ENCODE data around the gene IL13. TPM values are rescaled to one million over a fixed set of nuclear protein-coding genes. Genes with fewer than 3 reads are reported as not detected.

The IL13 gene
- total RNA-seq, 1 experiment from 2014 or later: not detected

- no peak overlapping the region for H3K27ac Mint-ChIP-seq (ENCODE audit: low read depth, unreplicated experiment)
- intact Hi-C loops (cut with micrococcal nuclease): no loop called here
- BruUV-seq (replicated peaks): no TSS peak
- H3K36me3 Mint-ChIP-seq (ENCODE audit: insufficient read depth, unreplicated experiment): no peaks in the 10 kb centered on the region
- peaks cover 22% of the 10 kb centered on the region for H3K4me1 Mint-ChIP-seq (ENCODE audit: insufficient read depth, unreplicated experiment)
- ChIA-PET CTCF (no interaction called here), POLR2A (no interaction called here)
- no peaks in the 10 kb centered on the region for H3K27me3 Mint-ChIP-seq (ENCODE audit: insufficient read depth, unreplicated experiment)
- no peaks in the 10 kb centered on the region for H3K9me3 Mint-ChIP-seq (ENCODE audit: unreplicated experiment)
- no peak overlapping the region for H3K4me3 Mint-ChIP-seq (ENCODE audit: unreplicated experiment)
- DNase-seq (ENCODE audit: unreplicated experiment): no peak
- TF ChIP-seq, protein P1, sequence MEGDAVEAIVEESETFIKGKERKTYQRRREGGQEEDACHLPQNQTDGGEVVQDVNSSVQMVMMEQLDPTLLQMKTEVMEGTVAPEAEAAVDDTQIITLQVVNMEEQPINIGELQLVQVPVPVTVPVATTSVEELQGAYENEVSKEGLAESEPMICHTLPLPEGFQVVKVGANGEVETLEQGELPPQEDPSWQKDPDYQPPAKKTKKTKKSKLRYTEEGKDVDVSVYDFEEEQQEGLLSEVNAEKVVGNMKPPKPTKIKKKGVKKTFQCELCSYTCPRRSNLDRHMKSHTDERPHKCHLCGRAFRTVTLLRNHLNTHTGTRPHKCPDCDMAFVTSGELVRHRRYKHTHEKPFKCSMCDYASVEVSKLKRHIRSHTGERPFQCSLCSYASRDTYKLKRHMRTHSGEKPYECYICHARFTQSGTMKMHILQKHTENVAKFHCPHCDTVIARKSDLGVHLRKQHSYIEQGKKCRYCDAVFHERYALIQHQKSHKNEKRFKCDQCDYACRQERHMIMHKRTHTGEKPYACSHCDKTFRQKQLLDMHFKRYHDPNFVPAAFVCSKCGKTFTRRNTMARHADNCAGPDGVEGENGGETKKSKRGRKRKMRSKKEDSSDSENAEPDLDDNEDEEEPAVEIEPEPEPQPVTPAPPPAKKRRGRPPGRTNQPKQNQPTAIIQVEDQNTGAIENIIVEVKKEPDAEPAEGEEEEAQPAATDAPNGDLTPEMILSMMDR (IDR thresholded peaks at IDR 0.05; ENCODE audit: unreplicated experiment): no peak
Measured at GRCh38 chr5:132680780-132681475, 23.0 kb downstream of the IL13 start.

- intact Hi-C loops (cut with micrococcal nuclease): no loop called here
- DNase-seq (ENCODE audit: unreplicated experiment): no peak
- Mint-ChIP-seq H3K27ac (ENCODE audit: low read depth, unreplicated experiment) (no peak overlapping the region), H3K4me1 (ENCODE audit: insufficient read depth, unreplicated experiment) (peaks cover 21% of the 10 kb centered on the region), H3K36me3 (ENCODE audit: insufficient read depth, unreplicated experiment) (no peaks in the 10 kb centered on the region), H3K27me3 (ENCODE audit: insufficient read depth, unreplicated experiment) (no peaks in the 10 kb centered on the region), H3K4me3 (ENCODE audit: unreplicated experiment) (no peak overlapping the region), H3K9me3 (ENCODE audit: unreplicated experiment) (no peaks in the 10 kb centered on the region)
- ChIA-PET CTCF (no interaction called here), POLR2A (no interaction called here)
- TF ChIP-seq, protein P1 (IDR thresholded peaks at IDR 0.05; ENCODE audit: unreplicated experiment): no peak
- no TSS peak for BruUV-seq (replicated peaks)
Measured at GRCh38 chr5:132681476-132681831, 23.5 kb downstream of the IL13 start.

DNA sequence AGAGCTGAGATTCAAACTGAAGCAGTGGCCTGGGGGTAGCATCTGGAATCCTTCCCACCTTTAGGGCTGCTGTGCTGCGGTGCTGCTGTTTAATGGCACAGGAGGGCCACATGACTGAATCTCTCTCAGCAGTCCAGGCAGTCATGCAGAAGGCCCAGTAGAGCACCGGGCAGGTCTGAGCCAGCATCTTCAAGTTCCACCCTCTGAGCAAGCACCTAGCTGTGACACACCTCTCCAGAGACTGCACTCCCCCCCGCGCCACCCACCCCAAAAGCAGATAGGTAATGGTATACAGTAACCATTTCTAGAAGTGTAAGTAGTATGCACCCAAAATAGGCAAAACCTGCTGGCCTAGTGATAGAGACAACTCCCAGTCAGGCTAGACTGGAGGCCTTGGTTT lies 24.0 kb downstream of the IL13 start:
- Mint-ChIP-seq H3K27me3 (ENCODE audit: insufficient read depth, unreplicated experiment) (no peaks in the 10 kb centered on the region), H3K36me3 (ENCODE audit: insufficient read depth, unreplicated experiment) (peaks cover 4% of the 10 kb centered on the region), H3K4me1 (ENCODE audit: insufficient read depth, unreplicated experiment) (peaks cover 16% of the 10 kb centered on the region), H3K27ac (ENCODE audit: low read depth, unreplicated experiment) (no peak overlapping the region), H3K4me3 (ENCODE audit: unreplicated experiment) (no peak overlapping the region), H3K9me3 (ENCODE audit: unreplicated experiment) (no peaks in the 10 kb centered on the region)
- CTCF ChIA-PET: interaction anchor here (0.6 to 0.8 kb wide), 4 partner anchors 155 to 1281 kb away, joined by 3 to 4 read pairs (median 4); no protein-coding TSS in a partner anchor
- BruUV-seq (replicated peaks): no TSS peak
- TF ChIP-seq, protein P1 (IDR thresholded peaks at IDR 0.05; ENCODE audit: unreplicated experiment): no peak
- intact Hi-C loops (cut with micrococcal nuclease): no loop called here
- POLR2A ChIA-PET: no interaction called here
- no peak for DNase-seq (ENCODE audit: unreplicated experiment)

GRCh38 chr5:132684491-132684890 lies 26.5 kb downstream of the IL13 start:
- intact Hi-C loops (cut with micrococcal nuclease): no loop called here
- no peak for DNase-seq (ENCODE audit: unreplicated experiment)
- TF ChIP-seq, protein P1 (IDR thresholded peaks at IDR 0.05; ENCODE audit: unreplicated experiment): no peak
- BruUV-seq (replicated peaks): no TSS peak
- ChIA-PET POLR2A (interaction anchor here (1.1 kb wide), 1 partner anchor 10 kb away, joined by 4 read pairs; no protein-coding TSS in a partner anchor), CTCF (interaction anchor here (0.9 kb wide), 2 partner anchors 26 to 31 kb away, joined by 3 to 4 read pairs; no protein-coding TSS in a partner anchor)
- Mint-ChIP-seq H3K27ac (ENCODE audit: low read depth, unreplicated experiment) (no peak overlapping the region), H3K4me3 (ENCODE audit: unreplicated experiment) (no peak overlapping the region), H3K4me1 (ENCODE audit: insufficient read depth, unreplicated experiment) (peaks cover 6% of the 10 kb centered on the region), H3K27me3 (ENCODE audit: insufficient read depth, unreplicated experiment) (no peaks in the 10 kb centered on the region), H3K36me3 (ENCODE audit: insufficient read depth, unreplicated experiment) (peaks cover 8% of the 10 kb centered on the region), H3K9me3 (ENCODE audit: unreplicated experiment) (no peaks in the 10 kb centered on the region)

Measured in MCF 10A (cell line).